PC-9 (cell line): ENCODE results near the gene RUNX2. TPM values are rescaled to one million over a fixed set of nuclear protein-coding genes. Genes with fewer than 3 reads are reported as not detected.

ENCODE experiments used
- BruUV-seq: library from RNA; stranded (reverse); fragments of 400-500 nt; replicated peaks from 2 replicates; lab custom pipeline; 2021; lab: Mats Ljungman, UMichigan
- CTCF ChIA-PET: fragments of 300-600 bp; sonication (Branson Sonifier 250); formaldehyde crosslinking; loops from one replicate; lab custom pipeline; 2022; ENCODE audit warnings: antibody characterized with exemption; lab: Charles Lee
- POLR2A ChIA-PET: fragments of 300-600 bp; sonication (Branson Sonifier 250); formaldehyde crosslinking; loops from one replicate; lab custom pipeline; 2022; ENCODE audit warnings: antibody characterized with exemption; ENCODE audit not compliant: unreplicated experiment; lab: Charles Lee
- DNase-seq, 2 experiments: peaks; one replicate each; pipeline versions ENCODE4 v3.0.0 to v3.0.0-alpha.2; 2015 to 2022; ENCODE audit warnings: mixed read lengths in 1 of 2
- H2AFZ ChIP-seq: fragments of 200-600 bp; sonication (generic); 2 replicates; pipeline ENCODE4 v1.8.1; 2017; ENCODE audit warnings: antibody characterized with exemption
- H3F3A ChIP-seq: fragments of 200-600 bp; sonication (generic); 2 replicates; pipeline ENCODE4 v1.8.1; 2017; ENCODE audit warnings: antibody characterized with exemption, mild to moderate bottlenecking, low read depth; ENCODE audit not compliant: insufficient read depth
- H3K27ac ChIP-seq: fragments of 200-600 bp; sonication (generic); 2 replicates; pipeline ENCODE4 v1.6.1; 2016; ENCODE audit warnings: mixed run types
- H3K27me3 ChIP-seq: fragments of 200-600 bp; sonication (generic); 2 replicates; pipeline ENCODE4 v1.6.1; 2016; ENCODE audit warnings: low read depth, mixed run types; ENCODE audit not compliant: insufficient read depth
- H3K36me3 ChIP-seq: fragments of 200-600 bp; sonication (generic); 2 replicates; pipeline ENCODE4 v1.6.1; 2016; ENCODE audit warnings: low read depth, mixed run types
- H3K4me1 ChIP-seq: fragments of 200-600 bp; sonication (generic); replicated peaks from 2 replicates; pipeline ENCODE4 v1.6.1; 2016; ENCODE audit warnings: mixed run types; ENCODE audit not compliant: insufficient read depth
- H3K4me2 ChIP-seq: fragments of 200-600 bp; sonication (generic); 2 replicates; pipeline ENCODE4 v1.6.1; 2017; ENCODE audit warnings: mixed run types
- H3K4me3 ChIP-seq: fragments of 200-600 bp; sonication (generic); 2 replicates; pipeline ENCODE4 v1.6.1; 2016; ENCODE audit warnings: mixed run types
- H3K79me2 ChIP-seq: fragments of 200-600 bp; sonication (generic); 2 replicates; pipeline ENCODE4 v1.6.1; 2017; ENCODE audit warnings: low read depth, mixed run types
- H3K9me2 ChIP-seq: fragments of 200-600 bp; sonication (generic); 2 replicates; pipeline ENCODE4 v1.8.1; 2017; ENCODE audit warnings: mild to moderate bottlenecking; ENCODE audit not compliant: insufficient read depth
- H3K9me3 ChIP-seq: fragments of 200-600 bp; sonication (generic); 2 replicates; pipeline ENCODE4 v1.8.1; 2016; ENCODE audit warnings: low read depth; ENCODE audit not compliant: insufficient read depth
- H4K20me1 ChIP-seq: fragments of 200-600 bp; sonication (generic); 2 replicates; pipeline ENCODE4 v1.8.1; 2017; ENCODE audit not compliant: insufficient read depth
- EZH2 ChIP-seq: fragments of 200-600 bp; sonication (generic); IDR thresholded peaks from 2 replicates; pipeline ENCODE4 v1.8.0; 2017; ENCODE audit warnings: antibody characterized with exemption, low read depth
- intact Hi-C: fragments of 100-400 bp; cut with micrococcal nuclease; formaldehyde crosslinking; loops from one replicate; pipeline ENCODE4 v1.10.0; 2022; ENCODE audit not compliant: unreplicated experiment
- total RNA-seq: library from RNA; stranded (reverse); gene quantifications from 2 replicates; pipeline ENCODE4 v1.2.3, GENCODE V29; 2021
- TF ChIP-seq, protein P1 (sequence below): fragments of 200-600 bp; sonication (generic); conservative IDR thresholded peaks from 2 replicates; pipeline ENCODE4 v1.6.1; 2017; ENCODE audit warnings: mixed run types, antibody characterized with exemption, mild to moderate bottlenecking, moderate library complexity

The RUNX2 gene
- total RNA-seq, 1 experiment from 2014 or later = 12.5 TPM

DNA sequence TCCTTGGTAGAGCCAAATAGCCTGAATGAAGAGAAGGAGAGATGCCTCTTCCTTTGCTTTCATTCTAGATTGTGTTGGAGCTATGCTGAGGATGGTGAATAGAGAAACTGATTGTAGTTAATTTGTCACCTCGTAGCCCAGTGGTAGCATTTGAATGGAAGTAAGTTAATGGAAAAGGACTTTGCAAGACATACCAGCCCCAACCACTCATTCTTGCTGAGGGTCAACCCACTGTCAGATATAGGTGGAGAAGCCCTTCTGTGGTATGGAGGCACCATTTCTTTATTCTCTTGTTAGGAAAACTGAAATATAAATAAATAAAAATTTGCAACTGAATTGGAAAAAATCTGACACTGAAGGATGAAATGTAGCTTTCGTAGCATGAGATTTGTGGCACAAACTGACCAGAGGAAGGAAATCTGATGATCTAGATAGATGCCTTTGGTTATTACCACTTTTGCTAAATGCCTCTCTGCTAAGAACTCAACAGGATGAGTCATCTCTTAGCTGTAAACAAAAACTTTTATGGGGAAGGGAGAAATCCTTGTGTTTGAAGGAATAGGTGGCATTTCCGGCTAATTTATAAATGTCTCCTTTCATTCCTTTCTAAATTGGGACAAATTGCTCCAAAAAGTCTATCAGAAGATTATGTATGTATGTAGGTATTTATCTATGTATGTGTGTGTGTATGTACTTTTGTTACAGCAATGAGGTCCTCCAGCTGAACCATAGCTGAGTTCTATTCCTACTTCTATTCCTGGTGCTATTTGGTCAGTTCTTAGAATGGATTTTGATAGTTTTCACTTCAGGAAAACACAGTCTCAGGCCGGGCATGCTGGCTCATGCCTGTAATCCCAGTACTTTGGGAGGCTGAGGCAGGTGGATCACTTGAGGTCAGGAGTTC lies 126.1 kb downstream of the RUNX2 start:
- Histone ChIP-seq H3K4me3 (no peak overlapping the region), H3K4me2 (peak overlapping the region; percentile 52), H3K4me1 (peaks cover 38% of the 10 kb centered on the region), H3K79me2 (no peaks in the 10 kb centered on the region), H3K27me3 (no peaks in the 10 kb centered on the region), H2AFZ (no peak overlapping the region), H3K27ac (peak overlapping the region; percentile 46), H3F3A (peaks cover 19% of the 10 kb centered on the region), H3K9me3 (no peaks in the 10 kb centered on the region), H4K20me1 (no peaks in the 10 kb centered on the region), H3K36me3 (no peaks in the 10 kb centered on the region), H3K9me2 (no peaks in the 10 kb centered on the region)
- TF ChIP-seq EZH2 = no peak
- TF ChIP-seq, protein P1, sequence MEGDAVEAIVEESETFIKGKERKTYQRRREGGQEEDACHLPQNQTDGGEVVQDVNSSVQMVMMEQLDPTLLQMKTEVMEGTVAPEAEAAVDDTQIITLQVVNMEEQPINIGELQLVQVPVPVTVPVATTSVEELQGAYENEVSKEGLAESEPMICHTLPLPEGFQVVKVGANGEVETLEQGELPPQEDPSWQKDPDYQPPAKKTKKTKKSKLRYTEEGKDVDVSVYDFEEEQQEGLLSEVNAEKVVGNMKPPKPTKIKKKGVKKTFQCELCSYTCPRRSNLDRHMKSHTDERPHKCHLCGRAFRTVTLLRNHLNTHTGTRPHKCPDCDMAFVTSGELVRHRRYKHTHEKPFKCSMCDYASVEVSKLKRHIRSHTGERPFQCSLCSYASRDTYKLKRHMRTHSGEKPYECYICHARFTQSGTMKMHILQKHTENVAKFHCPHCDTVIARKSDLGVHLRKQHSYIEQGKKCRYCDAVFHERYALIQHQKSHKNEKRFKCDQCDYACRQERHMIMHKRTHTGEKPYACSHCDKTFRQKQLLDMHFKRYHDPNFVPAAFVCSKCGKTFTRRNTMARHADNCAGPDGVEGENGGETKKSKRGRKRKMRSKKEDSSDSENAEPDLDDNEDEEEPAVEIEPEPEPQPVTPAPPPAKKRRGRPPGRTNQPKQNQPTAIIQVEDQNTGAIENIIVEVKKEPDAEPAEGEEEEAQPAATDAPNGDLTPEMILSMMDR = no peak
- POLR2A ChIA-PET = interaction anchor here (0.6 to 0.7 kb wide), 3 partner anchors 14 to 156 kb away, joined by 3 to 8 read pairs (median 7); partner anchors contain the start of gene SUPT3H
- BruUV-seq = no TSS peak
- CTCF ChIA-PET = no interaction called here
- intact Hi-C loops = no loop called here
- DNase-seq = peak in 1 of 2 experiments; percentile 78

DNA sequence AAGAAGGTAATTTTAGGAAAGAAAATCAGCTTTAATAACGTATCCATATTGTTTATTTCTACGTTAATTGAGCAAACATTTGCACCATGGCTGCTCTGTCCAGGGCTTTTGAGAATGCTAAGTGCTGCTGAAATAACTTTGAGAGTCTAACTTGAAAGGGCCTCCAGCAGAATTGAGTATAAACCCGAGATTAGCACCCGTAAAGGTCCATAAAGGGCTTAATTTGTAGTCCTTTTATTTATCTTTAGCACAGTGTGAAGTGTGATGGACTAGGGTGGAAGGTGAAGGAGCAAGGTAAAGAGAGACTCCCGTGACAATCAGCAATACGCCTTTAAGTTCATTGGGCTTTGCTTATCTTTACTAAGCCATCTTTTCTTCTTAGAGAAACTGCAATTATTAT lies 127.3 kb downstream of the RUNX2 start:
- no peak for DNase-seq
- H3K79me2 ChIP-seq = no peaks in the 10 kb centered on the region
- H3K4me1 ChIP-seq = peaks cover 38% of the 10 kb centered on the region
- H3K9me2 ChIP-seq = no peaks in the 10 kb centered on the region
- no peaks in the 10 kb centered on the region for H3K27me3 ChIP-seq
- BruUV-seq = no TSS peak
- H3F3A ChIP-seq = peaks cover 19% of the 10 kb centered on the region
- H3K4me3 ChIP-seq = no peak overlapping the region
- H3K27ac ChIP-seq = no peak overlapping the region
- no peaks in the 10 kb centered on the region for H4K20me1 ChIP-seq
- ChIA-PET POLR2A (no interaction called here), CTCF (interaction anchor here (0.6 kb wide), 1 partner anchor 8 kb away, joined by 3 read pairs; no protein-coding TSS in a partner anchor)
- intact Hi-C loops = no loop called here
- H2AFZ ChIP-seq = no peak overlapping the region
- H3K9me3 ChIP-seq = no peaks in the 10 kb centered on the region
- no peaks in the 10 kb centered on the region for H3K36me3 ChIP-seq
- no peak overlapping the region for H3K4me2 ChIP-seq
- TF ChIP-seq, protein P1 = no peak
- no peak for TF ChIP-seq EZH2

- ChIA-PET POLR2A (no interaction called here), CTCF (interaction anchor here (0.5 kb wide), 1 partner anchor 987 kb away, joined by 4 read pairs; no protein-coding TSS in a partner anchor)
- Histone ChIP-seq H3K36me3 (no peaks in the 10 kb centered on the region), H3K79me2 (no peaks in the 10 kb centered on the region), H3K4me1 (peaks cover 29% of the 10 kb centered on the region), H4K20me1 (no peaks in the 10 kb centered on the region), H3K9me3 (no peaks in the 10 kb centered on the region), H3K27ac (no peak overlapping the region), H3K4me2 (no peak overlapping the region), H3F3A (peaks cover 19% of the 10 kb centered on the region), H3K4me3 (no peak overlapping the region), H2AFZ (no peak overlapping the region), H3K27me3 (no peaks in the 10 kb centered on the region), H3K9me2 (no peaks in the 10 kb centered on the region)
- no peak for TF ChIP-seq EZH2
- TF ChIP-seq, protein P1 = no peak
- intact Hi-C loops = no loop called here
- BruUV-seq = no TSS peak
- DNase-seq = no peak
Observed at GRCh38 chr6:45457141-45457540, 129.0 kb downstream of the RUNX2 start.
